ENCODE measurements around the gene ATP5F1B. TPM values are rescaled to one million over a fixed set of nuclear protein-coding genes. Genes with fewer than 3 reads are reported as not detected.
A peak's percentile ranks its signal among the peaks of the same experiment; 100 is the strongest.

ATP5F1B gene
- total and polyA plus RNA-seq, 9 of the 15 experiments (the other 6 are each of a cell fraction or from before 2014, with no cell fraction given) = 908 to 3,125 (median 1,482) TPM

GRCh38 chr12:56636675-56637540, 8.9 kb downstream of the ATP5F1B start (continued):
- peak; percentile 42; the same call in 1 of the 2 replicates for TF ChIP-seq ZSCAN32 (CRISPR knock-in tag; IDR thresholded peaks at IDR 0.05)
- no peak for TF ChIP-seq ETS1 (conservative IDR thresholded peaks at IDR 0.05; ENCODE audit: control insufficient read depth, low read depth, low read length)
- TF ChIP-seq ARHGAP35 (IDR thresholded peaks at IDR 0.05; ENCODE audit: partially characterized antibody) = no peak
- TF ChIP-seq, protein P1, sequence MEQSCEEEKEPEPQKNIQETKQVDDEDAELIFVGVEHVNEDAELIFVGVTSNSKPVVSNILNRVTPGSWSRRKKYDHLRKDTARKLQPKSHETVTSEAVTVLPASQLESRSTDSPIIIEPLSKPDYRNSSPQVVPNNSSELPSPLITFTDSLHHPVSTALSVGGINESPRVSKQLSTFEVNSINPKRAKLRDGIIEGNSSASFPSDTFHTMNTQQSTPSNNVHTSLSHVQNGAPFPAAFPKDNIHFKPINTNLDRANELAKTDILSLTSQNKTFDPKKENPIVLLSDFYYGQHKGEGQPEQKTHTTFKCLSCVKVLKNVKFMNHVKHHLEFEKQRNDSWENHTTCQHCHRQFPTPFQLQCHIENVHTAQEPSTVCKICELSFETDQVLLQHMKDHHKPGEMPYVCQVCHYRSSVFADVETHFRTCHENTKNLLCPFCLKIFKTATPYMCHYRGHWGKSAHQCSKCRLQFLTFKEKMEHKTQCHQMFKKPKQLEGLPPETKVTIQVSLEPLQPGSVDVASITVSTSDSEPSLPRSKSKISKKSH (CRISPR knock-in tag; IDR thresholded peaks at IDR 0.05) = no peak
- TF ChIP-seq ETV6 (IDR thresholded peaks at IDR 0.05; ENCODE audit: borderline replicate concordance in 1 of 2, low read depth in 2 of 2, low read length in 1 of 2) = no peak; a peak in 1 of 4 replicates
- TF ChIP-seq ETV6 (CRISPR knock-in tag; IDR thresholded peaks at IDR 0.05; ENCODE audit: borderline replicate concordance) = no peak
- TF ChIP-seq, protein P2, sequence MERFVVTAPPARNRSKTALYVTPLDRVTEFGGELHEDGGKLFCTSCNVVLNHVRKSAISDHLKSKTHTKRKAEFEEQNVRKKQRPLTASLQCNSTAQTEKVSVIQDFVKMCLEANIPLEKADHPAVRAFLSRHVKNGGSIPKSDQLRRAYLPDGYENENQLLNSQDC (CRISPR knock-in tag; IDR thresholded peaks at IDR 0.05) = no peak
- TF ChIP-seq SNIP1 (IDR thresholded peaks at IDR 0.05; ENCODE audit: low read depth) = no peak
- TF ChIP-seq PRMT5 (CRISPR knock-in tag; IDR thresholded peaks at IDR 0.05) = no peak
- no peak for TF ChIP-seq SP2 (IDR thresholded peaks at IDR 0.05; ENCODE audit: extremely low read depth, low read depth, low read length, poor library complexity, severe bottlenecking)
- TF ChIP-seq ZBED1 (IDR thresholded peaks at IDR 0.05) = no peak; the same call in 1 of the 2 replicates
- TF ChIP-seq HCFC1 (IDR thresholded peaks at IDR 0.05; ENCODE audit: low read depth, low read length) = peak; percentile 55; the same call in 1 of the 2 replicates
- TF ChIP-seq HIVEP1 (CRISPR knock-in tag; IDR thresholded peaks at IDR 0.05) = peak; percentile 77; the same call in 1 of the 2 replicates
- TF ChIP-seq HDGF (IDR thresholded peaks at IDR 0.05) = no peak
- TF ChIP-seq CHAMP1 (IDR thresholded peaks at IDR 0.05) = no peak
- no peak; the same call in 1 of the 2 replicates for TF ChIP-seq ZNF384 (IDR thresholded peaks at IDR 0.05; ENCODE audit: low read depth, low read length)
- no peak for TF ChIP-seq ZNF12 (CRISPR knock-in tag; IDR thresholded peaks at IDR 0.05)
- TF ChIP-seq SIX5 (IDR thresholded peaks at IDR 0.05; ENCODE audit: borderline replicate concordance in 1 of 2, insufficient read depth in 1 of 2, low read depth in 1 of 2, low read length in 2 of 2) = no peak
- TF ChIP-seq NR3C1 (CRISPR knock-in tag; IDR thresholded peaks at IDR 0.05) = no peak
- TF ChIP-seq ZNF699 (CRISPR knock-in tag; IDR thresholded peaks at IDR 0.05; ENCODE audit: insufficient replicate concordance) = no peak
- no peak for TF ChIP-seq ZNF764 (CRISPR knock-in tag; IDR thresholded peaks at IDR 0.05; ENCODE audit: low read depth)
- TF ChIP-seq EP400 (IDR thresholded peaks at IDR 0.05) = peak; percentile 53; the same call in 1 of the 2 replicates
- TF ChIP-seq HNRNPH1 (optimal IDR thresholded peaks at IDR 0.05; ENCODE audit: low read depth, low read length) = no peak
